ES-I3 (cell line): Measurements from ENCODE around the gene SMYD3.
"Not testable (repeated sequence)": the region's sequence is repeated elsewhere in the genome, so short reads cannot be mapped to it uniquely, and the experiment has no call there.

Experiments used
- H3K36me3 ChIP-seq: 2 replicates; pipeline ENCODE4 v1.6.1; 2013; ENCODE audit warnings: mild to moderate bottlenecking, low read length, control low read depth, moderate library complexity; ENCODE audit not compliant: insufficient read depth
- H3K4me1 ChIP-seq: 2 replicates; pipeline ENCODE4 v1.6.1; 2013; ENCODE audit warnings: mild to moderate bottlenecking, control low read depth, low read length; ENCODE audit not compliant: insufficient read depth
- H3K9ac ChIP-seq: 2 replicates; pipeline ENCODE4 v1.6.1; 2013; ENCODE audit warnings: low read depth, mild to moderate bottlenecking, low read length, moderate library complexity
- H3K9me3 ChIP-seq: 2 replicates; pipeline ENCODE4 v1.6.1; 2013; ENCODE audit warnings: mild to moderate bottlenecking, low read length, moderate library complexity; ENCODE audit not compliant: control insufficient read depth, insufficient read depth

SMYD3 gene

DNA sequence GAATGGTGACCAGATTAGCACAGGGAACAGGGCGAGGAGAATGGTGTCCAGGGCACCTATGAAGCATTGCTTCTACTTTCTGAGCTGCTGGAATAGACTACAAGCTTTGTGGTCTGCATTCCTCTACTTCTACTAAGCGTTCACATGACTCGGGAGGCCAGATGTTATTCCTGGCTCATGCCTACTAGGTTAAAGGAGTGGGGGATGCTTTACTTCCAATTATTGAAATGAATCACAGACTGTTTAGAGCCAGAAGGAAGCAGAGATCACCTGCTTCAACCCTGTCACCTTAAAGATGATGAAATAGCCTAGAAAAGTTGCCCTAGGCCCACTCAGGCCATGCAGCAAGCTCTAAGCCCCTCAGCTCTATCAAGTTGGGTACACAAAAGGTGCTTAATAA, 718.8 kb downstream of the SMYD3 start:
- no peaks in the 10 kb centered on the region for H3K9me3 ChIP-seq
- no peaks in the 10 kb centered on the region for H3K36me3 ChIP-seq
- no peaks in the 10 kb centered on the region for H3K4me1 ChIP-seq
- H3K9ac ChIP-seq = no peak overlapping the region

DNA sequence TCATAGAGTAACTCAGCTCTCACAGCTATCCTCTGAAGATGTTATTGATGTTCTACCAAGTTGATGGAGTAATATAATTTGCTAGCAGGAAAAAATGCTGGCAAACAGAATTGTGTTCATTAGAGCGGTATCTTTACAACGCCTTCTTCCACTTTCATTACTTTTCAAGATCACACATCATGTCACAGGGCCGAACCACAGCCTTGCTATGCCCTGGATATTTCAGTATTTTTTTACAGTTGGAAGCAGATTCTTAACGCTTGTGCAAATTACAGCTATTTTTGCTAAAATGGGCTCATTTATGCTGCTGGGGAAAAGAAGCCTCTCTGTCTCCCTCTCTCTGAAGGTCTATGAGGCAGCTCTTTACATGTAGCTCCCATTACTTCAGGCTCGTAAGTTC, 720.1 kb downstream of the SMYD3 start:
- Histone ChIP-seq H3K9ac (no peak overlapping the region), H3K9me3 (no peaks in the 10 kb centered on the region), H3K36me3 (no peaks in the 10 kb centered on the region), H3K4me1 (no peaks in the 10 kb centered on the region)

DNA sequence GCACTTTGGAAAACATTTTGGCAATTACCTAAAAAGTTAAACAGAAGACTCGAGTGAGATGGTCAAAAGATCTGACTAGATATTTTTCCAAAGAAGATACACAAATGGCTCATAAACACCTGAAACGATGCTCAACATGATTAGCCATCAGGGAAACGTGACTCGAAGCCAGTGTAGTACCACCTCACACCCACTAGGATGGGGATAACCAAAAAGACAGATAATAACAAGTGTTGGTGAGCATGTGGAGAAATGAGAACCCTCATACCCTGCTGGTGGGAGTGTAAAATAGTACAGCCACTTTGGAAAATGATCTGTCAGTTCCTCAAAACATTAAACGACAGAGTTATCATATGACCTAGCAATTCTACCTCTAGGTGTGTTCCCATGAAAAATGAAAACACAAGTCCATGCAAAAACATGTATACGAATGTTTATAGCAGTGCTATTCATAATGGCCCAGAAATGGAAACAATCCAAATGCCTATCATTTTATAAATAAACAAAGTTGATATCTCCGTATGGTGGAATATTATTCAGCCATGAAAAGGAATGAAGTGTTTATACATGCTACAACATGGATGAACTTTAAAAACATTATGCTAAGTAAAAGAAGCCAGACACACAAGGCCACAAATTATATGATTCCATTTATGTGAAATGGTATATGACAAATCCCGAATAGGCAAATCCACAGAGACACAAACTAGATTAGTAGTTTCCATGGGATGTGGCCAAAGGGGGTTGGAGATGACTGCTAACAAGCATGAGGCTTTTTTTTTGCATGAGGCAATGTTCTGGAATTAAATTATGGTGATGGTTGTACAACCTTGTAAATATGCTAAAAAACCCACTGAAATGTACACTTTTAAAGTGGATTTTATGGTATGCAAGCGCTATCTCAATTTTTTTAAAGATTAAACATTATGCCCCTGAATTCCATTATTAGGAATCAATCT, 727.0 kb downstream of the SMYD3 start:
- Histone ChIP-seq H3K9me3 (no peaks in the 10 kb centered on the region), H3K4me1 (peaks cover 6% of the 10 kb centered on the region; the same call in 1 of the 2 replicates), H3K36me3 (no peaks in the 10 kb centered on the region), H3K9ac (no peak overlapping the region)

DNA sequence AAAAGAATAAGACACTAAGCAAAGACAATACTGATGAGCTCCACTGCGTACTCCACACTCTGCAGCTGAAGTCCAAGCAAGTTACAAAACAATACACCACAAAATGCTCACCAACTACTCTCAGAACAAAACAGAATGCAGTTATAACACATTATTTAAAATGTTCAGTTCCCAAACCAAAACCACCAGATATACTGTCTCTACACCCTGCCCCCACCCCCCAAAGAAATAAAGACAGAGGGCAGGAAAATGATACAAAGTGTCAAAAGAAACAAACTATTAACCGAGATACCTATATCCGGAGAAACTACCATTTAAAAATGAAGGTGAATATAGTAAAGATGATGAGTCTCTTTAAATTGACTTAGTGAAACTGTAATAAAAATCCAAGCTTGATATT, 729.3 kb downstream of the SMYD3 start:
- Histone ChIP-seq H3K36me3 (no peaks in the 10 kb centered on the region), H3K9me3 (no peaks in the 10 kb centered on the region), H3K4me1 (peaks cover 6% of the 10 kb centered on the region; the same call in 1 of the 2 replicates), H3K9ac (no peak overlapping the region)

DNA sequence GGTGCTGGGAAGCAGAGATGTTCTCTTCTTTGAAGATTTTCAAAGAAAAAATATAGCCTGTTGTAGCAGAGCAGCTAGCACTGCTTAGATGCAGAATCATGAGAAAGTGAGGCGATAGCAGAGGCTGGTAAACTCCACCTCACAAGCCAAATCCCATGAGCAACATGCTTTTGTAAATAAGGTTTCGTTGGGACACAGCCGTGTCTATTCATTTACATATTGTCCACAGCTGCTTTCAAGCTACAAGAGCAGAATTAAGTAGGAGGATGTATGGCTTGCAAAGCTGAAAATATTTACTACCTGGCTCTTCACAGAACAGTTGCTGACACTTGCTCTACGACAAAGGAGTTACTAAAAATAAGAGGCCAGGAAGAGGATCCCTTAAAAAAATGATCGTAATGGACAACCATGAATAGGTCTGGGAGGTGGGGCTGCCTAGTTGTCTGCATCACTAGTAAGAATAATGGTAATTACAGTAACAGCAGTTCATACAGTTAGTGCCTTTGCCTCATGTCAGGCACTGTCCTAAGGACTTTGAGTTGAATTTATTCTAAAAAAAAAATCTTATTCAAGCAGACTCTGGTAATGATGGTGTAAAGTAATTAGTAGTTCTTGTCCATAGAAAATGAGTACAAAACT, 730.3 kb downstream of the SMYD3 start:
- Histone ChIP-seq H3K4me1 (peaks cover 6% of the 10 kb centered on the region; the same call in 1 of the 2 replicates), H3K9ac (no peak overlapping the region), H3K9me3 (no peaks in the 10 kb centered on the region), H3K36me3 (no peaks in the 10 kb centered on the region)

DNA sequence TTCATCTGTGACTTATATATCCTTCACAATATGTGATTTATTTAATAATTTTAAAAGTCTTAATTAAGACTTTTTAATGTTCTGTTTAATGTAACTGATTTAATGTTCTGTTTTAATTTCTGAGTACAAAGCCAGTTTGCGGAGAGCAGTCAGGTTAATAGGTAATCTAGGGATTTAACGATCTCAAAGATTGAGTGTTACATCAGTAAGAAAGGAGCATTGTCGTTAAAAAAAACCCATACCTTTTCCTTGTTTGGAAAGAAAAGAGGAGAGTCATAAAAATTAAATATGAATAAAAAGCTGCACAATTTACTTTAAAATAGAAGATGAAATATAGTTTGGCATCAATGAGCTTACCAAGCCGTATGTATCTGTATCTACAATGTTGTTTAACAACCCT, 730.9 kb downstream of the SMYD3 start:
- Histone ChIP-seq H3K9me3 (no peaks in the 10 kb centered on the region), H3K4me1 (peaks cover 6% of the 10 kb centered on the region; the same call in 1 of the 2 replicates), H3K9ac (no peak overlapping the region), H3K36me3 (no peaks in the 10 kb centered on the region)

DNA sequence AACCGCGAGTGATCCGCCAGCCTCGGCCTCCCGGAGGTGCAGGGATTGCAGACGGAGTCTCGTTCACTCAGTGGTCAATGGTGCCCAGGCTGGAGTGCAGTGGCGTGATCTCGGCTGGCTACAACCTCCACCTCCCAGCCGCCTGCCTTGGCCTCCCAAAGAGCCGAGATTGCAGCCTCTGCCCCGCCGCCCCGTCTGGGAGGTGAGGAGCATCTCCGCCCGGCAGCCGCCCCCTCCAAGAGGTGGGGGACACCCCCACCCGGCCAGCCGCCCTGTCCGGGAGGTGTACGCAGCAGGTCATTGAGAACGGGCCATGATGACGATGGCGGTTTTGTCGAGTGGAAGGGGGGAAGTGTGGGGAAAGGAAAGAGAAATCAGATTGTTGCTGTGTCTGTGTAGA, 732.1 kb downstream of the SMYD3 start:
- H3K4me1 ChIP-seq, H3K36me3 ChIP-seq, H3K9me3 ChIP-seq, H3K9ac ChIP-seq: not testable (repeated sequence)

DNA sequence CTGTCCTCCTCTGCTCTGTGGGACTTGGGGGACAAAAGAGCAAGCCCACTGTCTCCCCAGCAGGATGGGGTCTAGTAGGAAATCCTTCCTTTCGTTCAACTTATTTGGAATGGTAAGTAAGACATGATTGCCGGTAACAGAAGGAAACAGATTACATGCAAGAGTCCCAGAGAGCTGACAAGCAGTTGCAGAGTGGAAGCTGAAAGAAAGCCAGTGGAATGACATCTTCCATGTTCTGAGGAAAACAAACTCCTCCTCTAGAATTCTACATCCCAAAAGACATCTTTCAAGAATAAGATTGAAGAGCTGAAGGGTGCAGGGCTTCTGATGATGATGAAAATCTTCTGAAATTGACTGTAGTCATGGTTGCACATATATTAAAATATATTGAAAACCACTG, 732.9 kb downstream of the SMYD3 start:
- no peaks in the 10 kb centered on the region for H3K36me3 ChIP-seq
- H3K4me1 ChIP-seq = peaks cover 6% of the 10 kb centered on the region; the same call in 1 of the 2 replicates
- H3K9me3 ChIP-seq = no peaks in the 10 kb centered on the region
- no peak overlapping the region for H3K9ac ChIP-seq

DNA sequence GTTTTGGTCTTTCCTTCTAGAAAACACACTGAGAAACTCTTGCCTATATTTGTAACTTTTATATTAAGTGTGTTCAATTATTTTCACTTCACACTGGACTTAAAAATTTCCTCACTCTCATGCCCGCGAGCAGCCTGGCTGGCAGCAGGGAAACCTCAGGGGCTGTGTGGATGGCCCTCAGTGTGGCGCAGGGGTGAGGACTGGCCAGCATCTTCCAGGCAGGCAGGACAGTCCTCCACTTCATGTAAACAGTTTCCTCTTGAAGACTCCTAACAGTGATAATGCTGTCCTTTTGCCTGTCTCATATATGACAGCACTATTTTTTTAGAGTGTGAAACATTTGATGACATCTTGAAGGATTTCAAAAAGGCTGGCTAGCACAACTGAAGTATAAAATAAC, 733.7 kb downstream of the SMYD3 start:
- Histone ChIP-seq H3K9me3 (no peaks in the 10 kb centered on the region), H3K36me3 (no peaks in the 10 kb centered on the region), H3K4me1 (peaks cover 6% of the 10 kb centered on the region; the same call in 1 of the 2 replicates), H3K9ac (no peak overlapping the region)

DNA sequence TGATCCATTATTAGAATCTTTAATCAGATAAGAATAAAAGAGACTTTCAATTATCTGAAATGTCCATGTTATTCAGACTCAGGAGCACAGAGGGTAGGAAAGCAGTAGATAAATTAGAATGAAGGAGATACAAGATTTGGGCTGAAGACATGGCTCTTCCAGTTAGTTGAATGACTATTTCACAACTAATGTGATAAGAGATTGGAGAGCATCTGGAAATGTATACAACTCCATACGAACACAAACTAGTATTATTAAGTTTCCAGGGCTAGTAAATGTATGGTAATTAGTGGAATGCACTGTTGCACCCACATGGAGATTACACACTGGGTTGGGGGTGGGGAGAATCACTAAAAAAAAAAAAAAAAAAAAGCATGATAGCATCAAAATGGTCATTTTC, 734.3 kb downstream of the SMYD3 start:
- Histone ChIP-seq H3K36me3 (no peaks in the 10 kb centered on the region), H3K9me3 (no peaks in the 10 kb centered on the region), H3K4me1 (peaks cover 6% of the 10 kb centered on the region; the same call in 1 of the 2 replicates), H3K9ac (no peak overlapping the region)

DNA sequence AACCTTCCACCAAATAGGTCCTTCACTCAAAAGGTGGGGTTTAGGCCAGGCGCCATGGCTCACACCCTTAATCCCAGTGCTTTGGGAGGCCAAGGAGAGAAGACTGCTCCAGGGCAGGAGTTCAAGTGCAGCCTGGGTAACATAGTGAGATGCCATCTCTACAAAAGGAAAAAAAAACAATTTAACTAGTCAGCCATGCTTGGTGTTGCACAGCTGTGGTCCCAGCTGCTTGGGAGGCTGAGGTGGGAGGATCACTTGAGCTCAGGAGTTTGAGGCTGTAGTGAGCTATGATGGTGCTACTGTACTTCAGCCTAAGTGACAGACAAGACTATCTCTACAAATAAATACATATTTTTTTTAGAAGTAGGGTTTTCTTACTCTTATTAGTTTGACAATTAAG, 734.8 kb downstream of the SMYD3 start:
- Histone ChIP-seq H3K4me1 (peaks cover 6% of the 10 kb centered on the region; the same call in 1 of the 2 replicates), H3K9me3 (no peaks in the 10 kb centered on the region), H3K9ac (no peak overlapping the region), H3K36me3 (no peaks in the 10 kb centered on the region)

DNA sequence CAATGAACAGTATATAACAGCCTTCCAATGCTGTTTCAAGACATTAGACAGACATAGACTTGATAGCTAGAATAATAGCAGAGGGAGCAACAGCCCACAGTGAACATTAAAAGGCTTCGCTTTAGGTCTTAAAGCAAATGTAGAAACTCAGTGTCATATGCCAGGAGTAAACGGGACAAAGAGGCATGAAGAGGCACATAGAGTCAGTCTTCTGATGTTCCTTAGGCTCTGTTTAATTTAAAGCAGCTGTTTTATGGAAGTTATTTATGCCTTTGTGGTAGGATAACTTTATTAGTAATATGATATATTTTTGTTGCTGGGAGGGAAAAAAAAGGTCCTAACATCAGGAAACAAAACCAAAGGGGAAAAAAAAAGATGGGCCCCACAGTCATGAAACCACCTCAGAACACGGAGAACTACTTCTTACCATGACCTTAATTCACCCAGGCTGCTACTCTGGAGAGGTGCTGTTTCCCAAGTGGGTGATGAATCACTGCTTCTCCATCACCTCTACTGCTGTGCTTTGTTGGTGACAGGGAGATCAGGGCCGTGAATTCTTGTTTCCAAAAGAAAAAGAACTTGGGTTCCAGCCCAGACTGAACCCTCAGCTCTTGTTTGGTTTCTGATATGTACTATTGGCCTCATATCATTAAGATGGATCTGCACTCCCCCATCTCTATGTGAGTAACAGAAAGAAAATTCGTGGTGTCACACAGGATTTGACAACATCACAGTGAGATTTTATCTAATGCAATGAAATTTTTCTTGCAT, 735.4 kb downstream of the SMYD3 start:
- H3K9ac ChIP-seq = no peak overlapping the region
- peaks cover 3% of the 10 kb centered on the region; the same call in 1 of the 2 replicates for H3K4me1 ChIP-seq
- H3K36me3 ChIP-seq = no peaks in the 10 kb centered on the region
- H3K9me3 ChIP-seq = no peaks in the 10 kb centered on the region

DNA sequence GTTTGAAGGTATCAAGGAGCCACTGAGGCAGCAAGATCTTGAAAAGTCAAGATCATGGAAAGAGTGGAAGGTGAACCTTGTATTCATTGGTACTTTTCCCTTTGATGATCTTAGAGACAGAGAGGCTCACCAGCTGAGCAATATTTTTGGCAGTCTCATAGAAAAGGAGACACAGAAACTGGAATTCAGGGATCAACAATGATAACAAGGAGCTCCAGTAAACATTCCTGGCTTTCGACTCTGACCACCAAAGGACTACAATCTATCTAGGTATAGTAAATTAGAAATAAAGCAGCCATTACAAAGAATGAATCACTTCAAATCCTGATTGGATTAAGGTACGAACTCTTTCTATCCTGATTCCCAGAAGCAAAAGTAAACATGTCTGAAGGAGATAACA, 736.9 kb downstream of the SMYD3 start:
- H3K4me1 ChIP-seq = no peaks in the 10 kb centered on the region
- H3K9ac ChIP-seq = no peak overlapping the region
- H3K9me3 ChIP-seq = no peaks in the 10 kb centered on the region
- H3K36me3 ChIP-seq = no peaks in the 10 kb centered on the region

DNA sequence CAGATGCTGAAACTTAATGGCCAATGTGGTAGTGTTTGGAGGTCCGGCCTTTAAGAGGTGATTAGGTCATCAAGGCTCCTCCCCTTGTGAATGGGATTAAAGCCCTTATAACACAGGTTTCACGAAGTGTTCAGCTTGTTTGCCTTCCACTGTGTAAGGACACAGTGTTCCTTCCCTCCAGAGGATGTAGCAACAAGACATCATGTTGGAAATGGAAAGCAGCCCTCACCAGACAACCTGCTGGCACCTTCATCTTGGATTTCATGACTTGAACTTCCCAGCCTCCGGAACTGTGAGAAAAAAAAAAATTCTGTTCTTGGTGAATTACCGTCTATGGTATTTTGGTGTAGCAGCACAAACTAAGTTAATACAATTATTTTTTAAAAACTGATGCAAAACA, 738.5 kb downstream of the SMYD3 start:
- no peak overlapping the region for H3K9ac ChIP-seq
- no peaks in the 10 kb centered on the region for H3K9me3 ChIP-seq
- H3K36me3 ChIP-seq = no peaks in the 10 kb centered on the region
- H3K4me1 ChIP-seq = peaks cover 7% of the 10 kb centered on the region
